ENCODE results near the gene BOK.
A peak's percentile ranks its signal among the peaks of the same experiment; 100 is the strongest.

BOK gene

GRCh38 chr2:241540771-241541561 lies 17.6 kb upstream of the BOK start:
- FAIRE-seq (no peak), DNase-seq (ENCODE audit: insufficient read length) (peak; percentile 62)
- TF ChIP-seq POLR2AphosphoS5 (IDR thresholded peaks at IDR 0.05; ENCODE audit: low read depth, low read length) (no peak), POLR2A (IDR thresholded peaks at IDR 0.05; ENCODE audit: low read depth, low read length) (no peak), TAF1 (IDR thresholded peaks at IDR 0.05; ENCODE audit: borderline replicate concordance, low read depth, low read length) (no peak)

- DNase-seq (ENCODE audit: insufficient read length) (peak; percentile 19), FAIRE-seq (no peak)
- TF ChIP-seq POLR2A (IDR thresholded peaks at IDR 0.05; ENCODE audit: low read depth, low read length), result no peak
- TF ChIP-seq POLR2AphosphoS5 (IDR thresholded peaks at IDR 0.05; ENCODE audit: low read depth, low read length), result no peak
- no peak for TF ChIP-seq TAF1 (IDR thresholded peaks at IDR 0.05; ENCODE audit: borderline replicate concordance, low read depth, low read length)
These were observed 16.8 kb upstream of the BOK start for GRCh38 chr2:241541564-241542277.

- no peak for FAIRE-seq
- DNase-seq (ENCODE audit: insufficient read length), result no peak
- TF ChIP-seq POLR2A (IDR thresholded peaks at IDR 0.05; ENCODE audit: low read depth, low read length) (no peak), TAF1 (IDR thresholded peaks at IDR 0.05; ENCODE audit: borderline replicate concordance, low read depth, low read length) (no peak), POLR2AphosphoS5 (IDR thresholded peaks at IDR 0.05; ENCODE audit: low read depth, low read length) (no peak)
These were observed 16.3 kb upstream of the BOK start for GRCh38 chr2:241542278-241542605.

- no peak for DNase-seq (ENCODE audit: insufficient read length)
- no peak for FAIRE-seq
- TF ChIP-seq POLR2AphosphoS5 (IDR thresholded peaks at IDR 0.05; ENCODE audit: low read depth, low read length) (no peak), POLR2A (IDR thresholded peaks at IDR 0.05; ENCODE audit: low read depth, low read length) (no peak), TAF1 (IDR thresholded peaks at IDR 0.05; ENCODE audit: borderline replicate concordance, low read depth, low read length) (no peak)
These were observed 13.4 kb upstream of the BOK start for GRCh38 chr2:241545106-241545505.

GRCh38 chr2:241545523-241546473 lies 12.7 kb upstream of the BOK start:
- DNase-seq (ENCODE audit: insufficient read length) (no peak), FAIRE-seq (no peak)

GRCh38 chr2:241546771-241547498 lies 11.6 kb upstream of the BOK start:
- TF ChIP-seq TAF1 (IDR thresholded peaks at IDR 0.05; ENCODE audit: borderline replicate concordance, low read depth, low read length), result no peak
- TF ChIP-seq POLR2AphosphoS5 (IDR thresholded peaks at IDR 0.05; ENCODE audit: low read depth, low read length), result no peak
- DNase-seq (ENCODE audit: insufficient read length) (no peak), FAIRE-seq (no peak)

More at GRCh38 chr2:241545523-241546473, 12.7 kb upstream of the BOK start:
- no peak for TF ChIP-seq TAF1 (IDR thresholded peaks at IDR 0.05; ENCODE audit: borderline replicate concordance, low read depth, low read length)
- no peak for TF ChIP-seq POLR2AphosphoS5 (IDR thresholded peaks at IDR 0.05; ENCODE audit: low read depth, low read length)
- no peak for TF ChIP-seq POLR2A (IDR thresholded peaks at IDR 0.05; ENCODE audit: low read depth, low read length)

- DNase-seq (ENCODE audit: insufficient read length) (no peak), FAIRE-seq (no peak)
- TF ChIP-seq POLR2A (IDR thresholded peaks at IDR 0.05; ENCODE audit: low read depth, low read length), result no peak
- no peak for TF ChIP-seq TAF1 (IDR thresholded peaks at IDR 0.05; ENCODE audit: borderline replicate concordance, low read depth, low read length)
- TF ChIP-seq POLR2AphosphoS5 (IDR thresholded peaks at IDR 0.05; ENCODE audit: low read depth, low read length), result no peak
These were observed 10.6 kb upstream of the BOK start for GRCh38 chr2:241547781-241548450.

GRCh38 chr2:241548451-241548835 lies 10.1 kb upstream of the BOK start:
- DNase-seq (ENCODE audit: insufficient read length) (no peak), FAIRE-seq (no peak)
- TF ChIP-seq POLR2A (IDR thresholded peaks at IDR 0.05; ENCODE audit: low read depth, low read length) (no peak), POLR2AphosphoS5 (IDR thresholded peaks at IDR 0.05; ENCODE audit: low read depth, low read length) (no peak), TAF1 (IDR thresholded peaks at IDR 0.05; ENCODE audit: borderline replicate concordance, low read depth, low read length) (no peak)

- TF ChIP-seq TAF1 (IDR thresholded peaks at IDR 0.05; ENCODE audit: borderline replicate concordance, low read depth, low read length), result no peak
- no peak for TF ChIP-seq POLR2A (IDR thresholded peaks at IDR 0.05; ENCODE audit: low read depth, low read length)
- TF ChIP-seq POLR2AphosphoS5 (IDR thresholded peaks at IDR 0.05; ENCODE audit: low read depth, low read length), result no peak
- FAIRE-seq, result no peak
These were observed 7.6 kb upstream of the BOK start for GRCh38 chr2:241550616-241551580.

More at GRCh38 chr2:241550616-241551580, 7.6 kb upstream of the BOK start:
- DNase-seq (ENCODE audit: insufficient read length), result peak; percentile 27

Measured in GM12892 (cell line).